K562 (cell line): Measurements from ENCODE around the gene PPP1R10. TPM values are rescaled to one million over a fixed set of nuclear protein-coding genes. Genes with fewer than 3 reads are reported as not detected.

ENCODE experiments used
- ATAC-seq: fragments of 200-7000 bp; cut with Tn5 transposase; 3 replicates; pipeline ENCODE4 v1.9.1; 2020; ENCODE audit warnings: moderate library complexity
- BruUV-seq: library from RNA; stranded (reverse); fragments of 400-500 nt; replicated peaks from 2 replicates; lab custom pipeline; 2021; lab: Mats Ljungman, UMichigan
- CTCF ChIA-PET: fragments of 300-600 bp; formaldehyde crosslinking; extraction: SDS; loops from one replicate; lab custom pipeline; 2021; ENCODE audit warnings: low intra/inter-chr PET ratio; lab: Yijun Ruan, JAX
- POLR2A ChIA-PET: fragments of 300-600, 350-650 bp; sonication (Branson Sonifier 250); formaldehyde crosslinking; extraction: SDS; loops from one replicate; lab custom pipeline; 2021; ENCODE audit warnings: antibody characterized with exemption, inconsistent platforms; lab: Yijun Ruan, JAX
- DNase-seq, 4 experiments: peaks; one replicate each; pipeline versions ENCODE4 v3.0.0 to v3.0.0-alpha.2; 2011 to 2018; ENCODE audit warnings: low spot score in 3 of 4, mixed read lengths in 3 of 4; ENCODE audit errors: extremely low read depth in 1 of 4
- FAIRE-seq: peaks from 2 replicates; lab custom pipeline; 2011; peaks lifted over from hg19 to GRCh38; lab: Jason Lieb, UNC
- H2AFZ ChIP-seq: 2 replicates; pipeline ENCODE4 v1.6.0; 2011; ENCODE audit warnings: low read depth, low read length, control low read depth, inconsistent platforms
- H3K27ac ChIP-seq: fragments of 200-600 bp; 3 replicates; pipeline ENCODE4 v1.8.0; 2011; ENCODE audit warnings: low read depth, mild to moderate bottlenecking, control low read depth, inconsistent platforms, low read length, moderate library complexity, mixed read lengths; ENCODE audit errors: extremely low read depth
- H3K27me3 ChIP-seq, 2 experiments: fragments of 300-600 bp in 1 of 2; 2 replicates in 1 of 2; 3 replicates in 1 of 2; pipeline versions ENCODE4 v1.6.0 to v1.8.0; 2011; ENCODE audit warnings: inconsistent platforms in 2 of 2, low read length in 2 of 2, mild to moderate bottlenecking in 1 of 2, mixed read lengths in 1 of 2, moderate library complexity in 1 of 2; ENCODE audit not compliant: control insufficient read depth in 2 of 2, insufficient read depth in 2 of 2
- H3K36me3 ChIP-seq: fragments of 300-600 bp; 3 replicates; pipeline ENCODE4 v1.8.0; 2011; ENCODE audit warnings: mild to moderate bottlenecking, low read length, inconsistent platforms; ENCODE audit not compliant: control insufficient read depth, insufficient read depth
- H3K4me1 ChIP-seq, 2 experiments: fragments of 200-600 bp in 1 of 2; replicated peaks in 1 of 2; 2 replicates in 1 of 2; 3 replicates in 1 of 2; pipeline versions ENCODE4 v1.5.1 to v1.8.0; 2011; ENCODE audit warnings: inconsistent platforms in 2 of 2, low read length in 2 of 2, mild to moderate bottlenecking in 1 of 2, mixed read lengths in 1 of 2, moderate library complexity in 1 of 2; ENCODE audit not compliant: control insufficient read depth in 2 of 2, insufficient read depth in 2 of 2
- H3K4me2 ChIP-seq: 2 replicates; pipeline ENCODE4 v1.6.1; 2011; ENCODE audit warnings: low read length, control low read depth, inconsistent platforms, mixed read lengths; ENCODE audit not compliant: insufficient read depth
- H3K4me3 ChIP-seq: fragments of 200-600 bp; sonication (generic), shearing (Covaris generic); 2 replicates; pipeline ENCODE4 v1.5.1; 2016; ENCODE audit warnings: control low read depth, inconsistent platforms
- H3K79me2 ChIP-seq: fragments of 200-600 bp; 3 replicates; pipeline ENCODE4 v1.8.0; 2011; ENCODE audit warnings: low read length, inconsistent platforms; ENCODE audit not compliant: control insufficient read depth, insufficient read depth
- H3K9ac ChIP-seq, 2 experiments: 2 replicates each; pipeline versions ENCODE4 v1.6.0 to v1.6.1; 2011; ENCODE audit warnings: low read depth in 2 of 2, low read length in 2 of 2, control low read depth in 1 of 2, inconsistent platforms in 1 of 2, mild to moderate bottlenecking in 1 of 2, mixed read lengths in 1 of 2; ENCODE audit not compliant: insufficient read depth in 1 of 2
- H3K9me1 ChIP-seq: one replicate; pipeline ENCODE4 v1.6.0; 2011; ENCODE audit warnings: inconsistent platforms, mild to moderate bottlenecking, low read length, moderate library complexity; ENCODE audit not compliant: control insufficient read depth, insufficient read depth
- H3K9me3 ChIP-seq: replicated peaks from 2 replicates; pipeline ENCODE4 v1.5.1; 2011; ENCODE audit warnings: low read depth, low read length, inconsistent platforms; ENCODE audit not compliant: control insufficient read depth, insufficient read depth
- H4K20me1 ChIP-seq: replicated peaks from 2 replicates; pipeline ENCODE4 v1.6.1; 2011; ENCODE audit warnings: low read length, inconsistent platforms, mixed read lengths; ENCODE audit not compliant: control insufficient read depth, insufficient read depth
- MIER1 ChIP-seq: fragments of 450-650 bp; IDR thresholded peaks from 2 replicates; pipeline ENCODE4 v1.6.1; 2016; ENCODE audit warnings: antibody characterized with exemption, mild to moderate bottlenecking, low read depth
- PCBP1 ChIP-seq: fragments of 200-400 bp; formaldehyde crosslinking; IDR thresholded peaks from 2 replicates; pipeline ENCODE4 v1.6.1; 2018; ENCODE audit warnings: mild to moderate bottlenecking, low read depth, low read length; ENCODE audit not compliant: poor library complexity, severe bottlenecking
- PURB ChIP-seq: sonication (generic); formaldehyde crosslinking; IDR thresholded peaks from 2 replicates; pipeline ENCODE4 v1.9.0; 2021; ENCODE audit warnings: low read depth, mild to moderate bottlenecking, missing genetic modification reagents
- RB1 ChIP-seq: fragments of 450-650 bp; IDR thresholded peaks from 2 replicates; pipeline ENCODE4 v1.6.1; 2017; ENCODE audit warnings: low read depth, mild to moderate bottlenecking
- ZNF12 ChIP-seq: sonication (generic); formaldehyde crosslinking; IDR thresholded peaks from 2 replicates; pipeline ENCODE4 v1.4.0; 2020; ENCODE audit warnings: mild to moderate bottlenecking, missing genetic modification reagents
- WGBS: fragments of 100-300 bp; shearing (Covaris generic); methylation state at CpG from one replicate; pipeline ENCODE4 v1.1.6; 2016; ENCODE audit warnings: low coverage, mixed read lengths; ENCODE audit not compliant: insufficient coverage; ENCODE audit errors: missing lambda C conversion rate; 5-methylcytosine and 5-hydroxymethylcytosine counted together
- in situ Hi-C: fragments of 300-500 bp; cut with MboI; formaldehyde crosslinking; loops from 4 replicates; pipeline ENCODE4 v1.15.0; 2018; ENCODE audit warnings: inconsistent platforms, mixed read lengths
- intact Hi-C: fragments of 100-400 bp; cut with micrococcal nuclease; formaldehyde crosslinking; loops from 2 replicates; pipeline ENCODE4 v1.14.2; 2022
- polyA plus RNA-seq, 8 experiments: library from polyadenylated mRNA; depleted of rRNA in 4 of 8; stranded (reverse) in 5 of 8; unstranded in 3 of 8; fragments of >200 nt; fragmentation: Nextera tagmentation in 2 of 8; fragmentation: Illumina TruSeq in 1 of 8; extraction: Ambion mirVana in 2 of 8; extraction: Trizol in 1 of 8; gene quantifications; 2 replicates each; pipeline versions ENCODE4 v1.2.1 to v1.2.3, GENCODE V29; 2011 to 2014; ENCODE audit warnings: inconsistent platforms in 1 of 8, missing spikeins in 1 of 8
- total RNA-seq, 7 experiments: library from RNA; depleted of rRNA in 6 of 7; stranded (reverse); fragments of >200 nt in 6 of 7; fragmentation: Illumina TruSeq in 2 of 7; extraction: Trizol in 2 of 7; gene quantifications; 2 replicates each; pipeline versions ENCODE4 v1.2.1 to v1.2.3, GENCODE V29; 2011 to 2021; ENCODE audit warnings: low replicate concordance in 1 of 7
- TF ChIP-seq, protein P1 (sequence below), 2 experiments: fragments of 450-650 bp in 1 of 2; sonication (generic) in 1 of 2; formaldehyde crosslinking; conservative IDR thresholded peaks; 2 replicates each; pipeline versions ENCODE4 v1.4.0 to v1.8.1; 2020 to 2022; ENCODE audit warnings: mild to moderate bottlenecking in 1 of 2, missing genetic modification reagents in 1 of 2
- TF ChIP-seq, protein P2 (sequence below): sonication (generic); formaldehyde crosslinking; IDR thresholded peaks from 2 replicates; pipeline ENCODE4 v1.8.0; 2023; ENCODE audit warnings: mild to moderate bottlenecking, missing genetic modification reagents
- TF ChIP-seq, protein P3 (sequence below): fragments of 450-650 bp; IDR thresholded peaks from 2 replicates; pipeline ENCODE4 v1.6.1; 2016; ENCODE audit warnings: low read depth
- TF ChIP-seq, protein P4 (sequence below): sonication (generic); formaldehyde crosslinking; IDR thresholded peaks from 2 replicates; pipeline ENCODE4 v1.8.1; 2022; ENCODE audit warnings: missing genetic modification reagents

PPP1R10 gene
- total and polyA plus RNA-seq, 9 of the 15 experiments (the other 6 are each of a cell fraction or from before 2014, with no cell fraction given) = 14.1 to 65.5 (median 32.6) TPM

DNA sequence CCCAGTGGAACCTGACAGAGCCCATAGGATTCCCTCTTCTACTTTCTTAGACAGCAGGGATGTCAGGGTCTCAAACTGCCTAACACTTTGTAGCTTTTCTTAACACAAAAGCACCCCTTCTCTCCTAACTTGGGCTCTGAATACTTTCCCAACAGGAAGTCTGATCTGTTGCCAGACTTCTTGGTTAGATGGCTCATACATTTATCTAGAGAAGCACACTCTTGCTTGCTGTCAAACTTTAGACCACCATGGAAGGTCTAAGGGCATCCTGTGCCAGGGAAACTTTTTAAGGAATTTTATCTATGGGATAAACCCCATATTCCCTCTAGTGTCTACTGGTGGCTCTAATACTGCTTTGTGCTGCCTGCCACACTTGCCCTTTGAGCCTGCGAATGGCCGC, 26.6 kb upstream of the PPP1R10 start (continued):
- TF ChIP-seq, protein P1, sequence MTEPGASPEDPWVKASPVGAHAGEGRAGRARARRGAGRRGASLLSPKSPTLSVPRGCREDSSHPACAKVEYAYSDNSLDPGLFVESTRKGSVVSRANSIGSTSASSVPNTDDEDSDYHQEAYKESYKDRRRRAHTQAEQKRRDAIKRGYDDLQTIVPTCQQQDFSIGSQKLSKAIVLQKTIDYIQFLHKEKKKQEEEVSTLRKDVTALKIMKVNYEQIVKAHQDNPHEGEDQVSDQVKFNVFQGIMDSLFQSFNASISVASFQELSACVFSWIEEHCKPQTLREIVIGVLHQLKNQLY (CRISPR knock-in tag; conservative IDR thresholded peaks at IDR 0.05) = no peak
- TF ChIP-seq, protein P2, sequence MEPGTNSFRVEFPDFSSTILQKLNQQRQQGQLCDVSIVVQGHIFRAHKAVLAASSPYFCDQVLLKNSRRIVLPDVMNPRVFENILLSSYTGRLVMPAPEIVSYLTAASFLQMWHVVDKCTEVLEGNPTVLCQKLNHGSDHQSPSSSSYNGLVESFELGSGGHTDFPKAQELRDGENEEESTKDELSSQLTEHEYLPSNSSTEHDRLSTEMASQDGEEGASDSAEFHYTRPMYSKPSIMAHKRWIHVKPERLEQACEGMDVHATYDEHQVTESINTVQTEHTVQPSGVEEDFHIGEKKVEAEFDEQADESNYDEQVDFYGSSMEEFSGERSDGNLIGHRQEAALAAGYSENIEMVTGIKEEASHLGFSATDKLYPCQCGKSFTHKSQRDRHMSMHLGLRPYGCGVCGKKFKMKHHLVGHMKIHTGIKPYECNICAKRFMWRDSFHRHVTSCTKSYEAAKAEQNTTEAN (CRISPR knock-in tag) = no peak
- TF ChIP-seq ZNF12 (CRISPR knock-in tag) = no peak
- TF ChIP-seq PCBP1 = no peak

DNA sequence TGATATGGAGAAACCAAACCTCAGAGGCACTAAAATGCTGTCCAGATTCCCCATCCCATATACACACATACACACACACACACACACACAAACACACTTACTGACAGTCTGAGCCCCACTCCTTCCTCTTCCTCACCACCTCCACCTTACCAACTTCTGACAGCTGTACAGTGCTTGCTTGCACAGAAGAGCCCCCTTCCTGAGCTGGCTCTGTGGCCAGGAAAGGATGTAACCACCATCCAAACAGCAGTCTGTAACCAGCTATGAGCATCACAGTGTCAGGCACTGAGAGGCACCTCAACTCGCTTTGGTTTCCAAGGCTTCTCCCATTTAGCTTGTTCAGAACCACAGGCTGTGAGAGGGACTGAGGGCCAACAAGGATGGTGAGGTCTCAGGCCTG, 24.0 kb upstream of the PPP1R10 start:
- H3K79me2 ChIP-seq = peaks cover 7% of the 10 kb centered on the region; the same call in 2 of the 3 replicates
- H3K27me3 ChIP-seq = no peaks in the 10 kb centered on the region
- in situ Hi-C loops (no loop called here), intact Hi-C loops (no loop called here)
- peaks cover 8% of the 10 kb centered on the region in 2 experiments for H3K4me1 ChIP-seq
- BruUV-seq = no TSS peak
- no peak overlapping the region for H3K4me2 ChIP-seq
- no peak overlapping the region; a peak in 1 of 4 replicates for H3K9ac ChIP-seq
- H3K9me3 ChIP-seq = no peaks in the 10 kb centered on the region; the same call in 1 of the 2 replicates
- H3K27ac ChIP-seq = no peak overlapping the region
- H4K20me1 ChIP-seq = no peaks in the 10 kb centered on the region
- 24% methylated on average over 1 of the region's 1 CpG for WGBS
- no peak for FAIRE-seq
- no peak for ATAC-seq
- H2AFZ ChIP-seq = no peak overlapping the region
- ChIA-PET CTCF (no interaction called here), POLR2A (interaction anchor here (0.5 to 2.2 kb wide), 6 partner anchors 9 to 82 kb away, joined by 3 to 8 read pairs (median 6); no protein-coding TSS in a partner anchor)
- no peaks in the 10 kb centered on the region for H3K9me1 ChIP-seq
- no peak overlapping the region for H3K4me3 ChIP-seq
- no peak for DNase-seq
- peaks cover 20% of the 10 kb centered on the region for H3K36me3 ChIP-seq
- TF ChIP-seq PURB (CRISPR knock-in tag) = no peak
- TF ChIP-seq, protein P3, sequence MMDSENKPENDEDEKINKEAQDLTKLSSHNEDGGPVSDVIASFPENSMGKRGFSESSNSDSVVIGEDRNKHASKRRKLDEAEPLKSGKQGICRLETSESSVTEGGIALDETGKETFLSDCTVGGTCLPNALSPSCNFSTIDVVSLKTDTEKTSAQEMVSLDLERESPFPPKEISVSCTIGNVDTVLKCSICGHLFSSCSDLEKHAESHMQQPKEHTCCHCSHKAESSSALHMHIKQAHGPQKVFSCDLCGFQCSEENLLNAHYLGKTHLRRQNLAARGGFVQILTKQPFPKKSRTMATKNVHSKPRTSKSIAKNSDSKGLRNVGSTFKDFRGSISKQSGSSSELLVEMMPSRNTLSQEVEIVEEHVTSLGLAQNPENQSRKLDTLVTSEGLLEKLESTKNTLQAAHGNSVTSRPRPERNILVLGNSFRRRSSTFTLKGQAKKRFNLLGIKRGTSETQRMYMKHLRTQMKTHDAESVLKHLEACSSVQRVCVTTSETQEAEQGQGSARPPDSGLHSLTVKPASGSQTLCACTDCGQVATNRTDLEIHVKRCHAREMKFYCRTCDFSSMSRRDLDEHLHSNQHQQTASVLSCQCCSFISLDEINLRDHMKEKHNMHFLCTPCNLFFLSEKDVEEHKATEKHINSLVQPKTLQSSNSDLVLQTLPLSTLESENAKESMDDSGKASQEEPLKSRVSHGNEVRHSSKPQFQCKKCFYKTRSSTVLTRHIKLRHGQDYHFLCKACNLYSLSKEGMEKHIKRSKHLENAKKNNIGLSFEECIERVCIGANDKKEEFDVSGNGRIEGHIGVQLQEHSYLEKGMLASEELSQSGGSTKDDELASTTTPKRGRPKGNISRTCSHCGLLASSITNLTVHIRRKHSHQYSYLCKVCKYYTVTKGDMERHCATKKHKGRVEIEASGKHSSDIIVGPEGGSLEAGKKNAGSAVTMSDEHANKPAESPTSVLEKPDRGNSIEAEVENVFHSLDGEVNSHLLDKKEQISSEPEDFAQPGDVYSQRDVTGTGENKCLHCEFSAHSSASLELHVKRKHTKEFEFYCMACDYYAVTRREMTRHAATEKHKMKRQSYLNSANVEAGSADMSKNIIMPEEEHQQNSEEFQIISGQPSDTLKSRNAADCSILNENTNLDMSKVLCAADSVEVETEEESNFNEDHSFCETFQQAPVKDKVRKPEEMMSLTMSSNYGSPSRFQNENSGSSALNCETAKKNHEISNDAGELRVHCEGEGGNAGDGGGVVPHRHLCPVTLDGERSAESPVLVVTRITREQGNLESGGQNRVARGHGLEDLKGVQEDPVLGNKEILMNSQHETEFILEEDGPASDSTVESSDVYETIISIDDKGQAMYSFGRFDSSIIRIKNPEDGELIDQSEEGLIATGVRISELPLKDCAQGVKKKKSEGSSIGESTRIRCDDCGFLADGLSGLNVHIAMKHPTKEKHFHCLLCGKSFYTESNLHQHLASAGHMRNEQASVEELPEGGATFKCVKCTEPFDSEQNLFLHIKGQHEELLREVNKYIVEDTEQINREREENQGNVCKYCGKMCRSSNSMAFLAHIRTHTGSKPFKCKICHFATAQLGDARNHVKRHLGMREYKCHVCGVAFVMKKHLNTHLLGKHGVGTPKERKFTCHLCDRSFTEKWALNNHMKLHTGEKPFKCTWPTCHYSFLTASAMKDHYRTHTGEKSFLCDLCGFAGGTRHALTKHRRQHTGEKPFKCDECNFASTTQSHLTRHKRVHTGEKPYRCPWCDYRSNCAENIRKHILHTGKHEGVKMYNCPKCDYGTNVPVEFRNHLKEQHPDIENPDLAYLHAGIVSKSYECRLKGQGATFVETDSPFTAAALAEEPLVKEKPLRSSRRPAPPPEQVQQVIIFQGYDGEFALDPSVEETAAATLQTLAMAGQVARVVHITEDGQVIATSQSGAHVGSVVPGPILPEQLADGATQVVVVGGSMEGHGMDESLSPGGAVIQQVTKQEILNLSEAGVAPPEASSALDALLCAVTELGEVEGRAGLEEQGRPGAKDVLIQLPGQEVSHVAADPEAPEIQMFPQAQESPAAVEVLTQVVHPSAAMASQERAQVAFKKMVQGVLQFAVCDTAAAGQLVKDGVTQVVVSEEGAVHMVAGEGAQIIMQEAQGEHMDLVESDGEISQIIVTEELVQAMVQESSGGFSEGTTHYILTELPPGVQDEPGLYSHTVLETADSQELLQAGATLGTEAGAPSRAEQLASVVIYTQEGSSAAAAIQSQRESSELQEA = no peak
- TF ChIP-seq RB1 = no peak
- TF ChIP-seq, protein P4, sequence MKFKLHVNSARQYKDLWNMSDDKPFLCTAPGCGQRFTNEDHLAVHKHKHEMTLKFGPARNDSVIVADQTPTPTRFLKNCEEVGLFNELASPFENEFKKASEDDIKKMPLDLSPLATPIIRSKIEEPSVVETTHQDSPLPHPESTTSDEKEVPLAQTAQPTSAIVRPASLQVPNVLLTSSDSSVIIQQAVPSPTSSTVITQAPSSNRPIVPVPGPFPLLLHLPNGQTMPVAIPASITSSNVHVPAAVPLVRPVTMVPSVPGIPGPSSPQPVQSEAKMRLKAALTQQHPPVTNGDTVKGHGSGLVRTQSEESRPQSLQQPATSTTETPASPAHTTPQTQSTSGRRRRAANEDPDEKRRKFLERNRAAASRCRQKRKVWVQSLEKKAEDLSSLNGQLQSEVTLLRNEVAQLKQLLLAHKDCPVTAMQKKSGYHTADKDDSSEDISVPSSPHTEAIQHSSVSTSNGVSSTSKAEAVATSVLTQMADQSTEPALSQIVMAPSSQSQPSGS (CRISPR knock-in tag) = no peak
- TF ChIP-seq MIER1 = no peak
